HEK293T (cell line): Measurements from ENCODE around the gene DUSP5.

Source experiments
- BHLHE40 ChIP-seq: fragments of 450-650 bp; IDR thresholded peaks from 2 replicates; pipeline ENCODE4 v1.6.1; 2016; ENCODE audit warnings: mild to moderate bottlenecking, moderate library complexity, borderline replicate concordance
- ELF4 ChIP-seq: fragments of 450-650 bp; IDR thresholded peaks from 2 replicates; pipeline ENCODE4 v1.6.1; 2017; ENCODE audit warnings: antibody characterized with exemption
- FOXA1 ChIP-seq: fragments of 450-650 bp; IDR thresholded peaks from 2 replicates; pipeline ENCODE4 v1.6.1; 2016; ENCODE audit warnings: mild to moderate bottlenecking
- FOXK2 ChIP-seq: fragments of 450-650 bp; IDR thresholded peaks from 2 replicates; pipeline ENCODE4 v1.6.1; 2016; ENCODE audit warnings: mild to moderate bottlenecking
- FOXM1 ChIP-seq: fragments of 450-650 bp; IDR thresholded peaks from 2 replicates; pipeline ENCODE4 v1.6.1; 2017; ENCODE audit warnings: mild to moderate bottlenecking, borderline replicate concordance
- L3MBTL2 ChIP-seq: fragments of 450-650 bp; conservative IDR thresholded peaks from 2 replicates; pipeline ENCODE4 v1.6.1; 2016; ENCODE audit warnings: mild to moderate bottlenecking
- LEF1 ChIP-seq: fragments of 450-650 bp; IDR thresholded peaks from 2 replicates; pipeline ENCODE4 v1.6.1; 2017; ENCODE audit warnings: mild to moderate bottlenecking, borderline replicate concordance
- NFRKB ChIP-seq: fragments of 450-650 bp; IDR thresholded peaks from 2 replicates; pipeline ENCODE4 v1.6.1; 2016; ENCODE audit warnings: mild to moderate bottlenecking, moderate library complexity
- PKNOX1 ChIP-seq: fragments of 450-650 bp; IDR thresholded peaks from 2 replicates; pipeline ENCODE4 v1.6.1; 2016
- TARDBP ChIP-seq: fragments of 450-650 bp; IDR thresholded peaks from 2 replicates; pipeline ENCODE4 v1.6.1; 2016
- ZNF384 ChIP-seq: fragments of 450-650 bp; IDR thresholded peaks from 2 replicates; pipeline ENCODE4 v1.6.1; 2016

- TF ChIP-seq NFRKB = no peak
- TF ChIP-seq PKNOX1 = no peak
- no peak for TF ChIP-seq FOXM1
- TF ChIP-seq BHLHE40 = no peak
- TF ChIP-seq L3MBTL2 = no peak
- TF ChIP-seq FOXK2 = no peak
- no peak for TF ChIP-seq FOXA1
- TF ChIP-seq TARDBP = no peak
- no peak for TF ChIP-seq ZNF384
- no peak for TF ChIP-seq LEF1
- no peak for TF ChIP-seq ELF4
These were observed 3.6 kb downstream of the DUSP5 start for GRCh38 chr10:110501142-110501937.
